ENCODE data around the gene INTS4.
A peak's percentile ranks its signal among the peaks of the same experiment; 100 is the strongest.

DNA sequence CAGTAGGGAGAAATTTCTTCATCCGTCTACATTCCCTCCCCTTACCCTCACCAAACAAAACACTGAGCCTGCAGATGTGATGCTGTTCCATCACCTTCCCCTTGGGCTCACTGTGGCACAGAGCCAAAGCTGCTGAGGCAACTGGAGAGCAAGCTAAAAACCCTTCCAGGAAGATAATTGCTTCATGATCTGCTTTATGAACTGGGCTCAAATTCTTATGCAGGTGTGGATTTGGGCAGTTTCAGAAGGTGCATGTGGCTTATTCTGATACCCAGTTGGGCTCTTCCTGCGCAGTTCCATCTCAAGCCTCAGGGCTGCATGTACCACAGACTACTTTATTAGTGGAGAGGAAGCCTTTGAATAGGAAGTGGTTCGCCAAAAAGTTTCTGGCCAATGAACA, 115.2 kb downstream of the INTS4 start:
- TF ChIP-seq, protein P1, sequence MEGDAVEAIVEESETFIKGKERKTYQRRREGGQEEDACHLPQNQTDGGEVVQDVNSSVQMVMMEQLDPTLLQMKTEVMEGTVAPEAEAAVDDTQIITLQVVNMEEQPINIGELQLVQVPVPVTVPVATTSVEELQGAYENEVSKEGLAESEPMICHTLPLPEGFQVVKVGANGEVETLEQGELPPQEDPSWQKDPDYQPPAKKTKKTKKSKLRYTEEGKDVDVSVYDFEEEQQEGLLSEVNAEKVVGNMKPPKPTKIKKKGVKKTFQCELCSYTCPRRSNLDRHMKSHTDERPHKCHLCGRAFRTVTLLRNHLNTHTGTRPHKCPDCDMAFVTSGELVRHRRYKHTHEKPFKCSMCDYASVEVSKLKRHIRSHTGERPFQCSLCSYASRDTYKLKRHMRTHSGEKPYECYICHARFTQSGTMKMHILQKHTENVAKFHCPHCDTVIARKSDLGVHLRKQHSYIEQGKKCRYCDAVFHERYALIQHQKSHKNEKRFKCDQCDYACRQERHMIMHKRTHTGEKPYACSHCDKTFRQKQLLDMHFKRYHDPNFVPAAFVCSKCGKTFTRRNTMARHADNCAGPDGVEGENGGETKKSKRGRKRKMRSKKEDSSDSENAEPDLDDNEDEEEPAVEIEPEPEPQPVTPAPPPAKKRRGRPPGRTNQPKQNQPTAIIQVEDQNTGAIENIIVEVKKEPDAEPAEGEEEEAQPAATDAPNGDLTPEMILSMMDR (conservative IDR thresholded peaks at IDR 0.05; ENCODE audit: low read length) = peak; percentile 47
- TF ChIP-seq EZH2phosphoT487 (IDR thresholded peaks at IDR 0.05; ENCODE audit: borderline replicate concordance) = no peak

Measured in Loucy (cell line).